ENCODE results near the gene B3GLCT.

The B3GLCT gene

DNA sequence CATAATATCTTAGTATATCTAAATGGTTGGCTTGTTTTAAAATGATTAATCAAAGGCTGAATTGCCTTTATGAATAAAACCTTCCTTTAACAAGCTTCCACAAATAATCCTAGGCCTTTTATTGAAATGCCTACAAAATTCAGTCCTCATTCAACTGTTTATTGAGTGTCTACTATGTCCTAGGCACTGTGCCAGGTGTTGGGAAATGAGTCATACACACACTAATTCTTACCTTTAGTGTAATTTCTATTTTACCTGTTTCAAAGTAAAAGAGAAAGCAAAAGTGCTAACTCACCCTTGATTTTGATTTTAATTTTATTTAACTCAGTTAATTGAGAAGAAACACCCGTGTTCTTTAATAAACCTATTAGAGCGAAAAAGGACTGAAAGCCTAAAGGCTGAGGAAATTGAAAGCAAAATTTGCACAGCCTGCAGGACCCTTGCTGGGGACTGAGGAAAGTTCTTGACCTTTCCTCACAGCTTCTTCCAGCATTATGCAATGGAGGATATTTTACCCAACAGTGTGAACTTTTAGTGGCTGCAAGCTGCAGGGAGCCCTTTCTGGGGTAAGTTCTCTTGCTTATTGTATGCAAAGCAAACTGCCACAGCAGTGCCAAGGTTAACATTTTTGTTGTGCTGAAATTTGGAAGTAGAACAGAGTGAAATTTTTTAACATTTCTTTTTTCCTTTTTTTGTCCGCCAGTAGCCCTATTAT, 83.1 kb downstream of the B3GLCT start:
- TF ChIP-seq, protein P1, sequence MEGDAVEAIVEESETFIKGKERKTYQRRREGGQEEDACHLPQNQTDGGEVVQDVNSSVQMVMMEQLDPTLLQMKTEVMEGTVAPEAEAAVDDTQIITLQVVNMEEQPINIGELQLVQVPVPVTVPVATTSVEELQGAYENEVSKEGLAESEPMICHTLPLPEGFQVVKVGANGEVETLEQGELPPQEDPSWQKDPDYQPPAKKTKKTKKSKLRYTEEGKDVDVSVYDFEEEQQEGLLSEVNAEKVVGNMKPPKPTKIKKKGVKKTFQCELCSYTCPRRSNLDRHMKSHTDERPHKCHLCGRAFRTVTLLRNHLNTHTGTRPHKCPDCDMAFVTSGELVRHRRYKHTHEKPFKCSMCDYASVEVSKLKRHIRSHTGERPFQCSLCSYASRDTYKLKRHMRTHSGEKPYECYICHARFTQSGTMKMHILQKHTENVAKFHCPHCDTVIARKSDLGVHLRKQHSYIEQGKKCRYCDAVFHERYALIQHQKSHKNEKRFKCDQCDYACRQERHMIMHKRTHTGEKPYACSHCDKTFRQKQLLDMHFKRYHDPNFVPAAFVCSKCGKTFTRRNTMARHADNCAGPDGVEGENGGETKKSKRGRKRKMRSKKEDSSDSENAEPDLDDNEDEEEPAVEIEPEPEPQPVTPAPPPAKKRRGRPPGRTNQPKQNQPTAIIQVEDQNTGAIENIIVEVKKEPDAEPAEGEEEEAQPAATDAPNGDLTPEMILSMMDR (IDR thresholded peaks at IDR 0.05; ENCODE audit: control insufficient read depth, insufficient read depth, low read depth, low read length, missing control alignments): no peak

DNA sequence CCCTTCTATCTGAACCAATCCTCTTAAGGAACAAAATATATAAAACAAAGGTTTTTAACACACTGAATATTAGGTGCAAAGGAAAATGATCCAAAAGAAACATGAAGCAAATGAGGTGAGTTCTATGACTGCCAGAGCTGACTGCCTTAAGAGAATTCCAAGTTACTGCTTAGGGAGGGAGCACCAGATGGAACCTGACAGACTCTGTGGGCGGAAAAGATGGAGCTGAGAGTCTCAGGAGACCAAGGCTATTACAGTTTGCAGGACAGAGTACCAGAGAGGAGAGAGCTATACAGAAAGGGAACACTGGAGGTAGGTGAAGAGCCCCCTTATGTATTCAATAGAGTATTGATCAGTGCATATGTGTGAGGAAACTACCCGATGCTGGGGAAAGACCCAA, 87.2 kb downstream of the B3GLCT start:
- DNase-seq (ENCODE audit: low read depth): no peak
- TF ChIP-seq, protein P1 (IDR thresholded peaks at IDR 0.05; ENCODE audit: control insufficient read depth, insufficient read depth, low read depth, low read length, missing control alignments): no peak
- no peak overlapping the region for H3K4me3 ChIP-seq (ENCODE audit: control insufficient read depth, low read depth, low read length)

More for the DNA sequence above, 83.1 kb downstream of the B3GLCT start:
- no peak overlapping the region for H3K4me3 ChIP-seq (ENCODE audit: control insufficient read depth, low read depth, low read length)
- no peak for DNase-seq (ENCODE audit: low read depth)

DNA sequence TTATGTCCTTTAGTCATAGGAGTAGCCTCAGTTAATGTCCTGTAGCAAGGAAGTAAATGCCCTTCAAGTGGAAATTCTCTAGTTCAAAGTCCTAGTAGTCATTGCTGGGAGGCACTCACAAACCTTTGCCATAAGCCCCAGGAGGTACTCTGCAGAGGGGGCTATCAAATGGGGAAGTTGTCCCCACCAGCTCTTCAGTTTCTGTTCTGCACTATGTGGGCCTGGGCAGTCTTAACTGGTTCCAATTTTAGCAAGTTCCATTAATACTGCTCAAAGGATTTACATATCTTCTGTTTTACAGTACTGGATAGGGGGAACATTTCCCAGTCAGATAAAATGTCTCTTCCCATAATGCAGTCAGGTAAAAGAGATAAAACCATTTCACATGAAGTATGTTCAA, 101.3 kb downstream of the B3GLCT start:
- TF ChIP-seq, protein P1 (IDR thresholded peaks at IDR 0.05; ENCODE audit: control insufficient read depth, insufficient read depth, low read depth, low read length, missing control alignments): no peak
- DNase-seq (ENCODE audit: low read depth): no peak
- no peak overlapping the region for H3K4me3 ChIP-seq (ENCODE audit: control insufficient read depth, low read depth, low read length)

DNA sequence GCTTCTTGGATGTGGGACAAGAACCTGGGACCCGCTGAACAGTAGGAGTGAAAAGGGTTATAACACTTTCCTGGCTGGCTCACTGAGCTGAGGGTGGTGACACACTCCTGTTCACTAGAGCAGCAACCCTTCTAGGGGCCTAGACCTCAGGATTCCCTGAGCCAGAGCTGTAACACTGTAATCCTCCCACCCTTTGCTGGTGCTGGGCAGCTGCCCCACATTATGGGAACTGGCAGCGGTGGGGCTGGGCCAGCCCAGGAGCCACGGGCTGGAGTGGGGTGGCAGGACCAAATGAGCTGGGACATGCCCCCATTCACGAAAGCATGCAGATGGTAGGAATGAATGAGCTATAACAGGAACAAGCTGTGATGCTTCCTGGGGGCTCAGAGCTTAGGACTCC, 110.6 kb downstream of the B3GLCT start:
- TF ChIP-seq, protein P1 (IDR thresholded peaks at IDR 0.05; ENCODE audit: control insufficient read depth, insufficient read depth, low read depth, low read length, missing control alignments): no peak
- no peak for DNase-seq (ENCODE audit: low read depth)
- H3K4me3 ChIP-seq (ENCODE audit: control insufficient read depth, low read depth, low read length): no peak overlapping the region

DNA sequence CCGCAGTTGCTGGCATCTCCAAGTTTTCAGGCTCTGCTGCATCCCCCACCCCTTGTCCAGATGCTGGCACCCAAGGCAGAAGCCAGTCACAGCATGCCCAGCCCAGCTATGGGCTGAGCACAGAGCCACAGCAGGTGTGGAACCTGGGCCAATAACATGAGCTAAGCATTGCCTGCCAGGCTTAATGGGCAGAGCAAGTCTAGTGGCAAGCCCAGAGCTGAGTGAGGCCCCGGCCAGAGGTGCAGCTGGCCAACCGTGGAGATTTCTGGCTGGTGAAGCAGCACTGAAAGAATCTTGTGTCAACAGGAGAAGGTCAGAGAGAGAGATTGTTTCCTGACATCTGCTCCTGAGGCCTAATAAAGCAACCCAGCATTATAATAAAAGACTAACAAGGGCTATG, 111.0 kb downstream of the B3GLCT start:
- H3K4me3 ChIP-seq (ENCODE audit: control insufficient read depth, low read depth, low read length): no peak overlapping the region
- no peak for DNase-seq (ENCODE audit: low read depth)
- TF ChIP-seq, protein P1 (IDR thresholded peaks at IDR 0.05; ENCODE audit: control insufficient read depth, insufficient read depth, low read depth, low read length, missing control alignments): no peak

DNA sequence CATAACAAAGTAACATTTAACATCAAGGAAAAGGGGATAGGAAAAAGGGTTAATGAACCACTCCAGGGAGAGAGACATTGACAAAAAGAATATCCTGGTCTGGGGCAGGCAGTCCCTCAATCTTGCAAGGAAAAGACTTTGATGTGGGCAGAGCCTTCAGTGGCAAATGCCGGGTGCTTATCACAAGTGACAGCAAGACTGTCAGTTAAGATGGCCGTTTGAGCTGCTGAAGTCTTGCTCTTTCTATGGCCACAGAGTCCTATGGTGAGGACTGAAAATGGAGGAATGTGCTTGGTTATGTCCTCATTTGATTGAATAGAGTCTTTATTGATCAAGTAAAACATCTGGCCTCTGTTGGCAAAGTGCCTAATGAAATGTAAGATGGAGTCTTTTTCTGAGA, 112.1 kb downstream of the B3GLCT start:
- no peak for DNase-seq (ENCODE audit: low read depth)
- H3K4me3 ChIP-seq (ENCODE audit: control insufficient read depth, low read depth, low read length): no peak overlapping the region
- TF ChIP-seq, protein P1 (IDR thresholded peaks at IDR 0.05; ENCODE audit: control insufficient read depth, insufficient read depth, low read depth, low read length, missing control alignments): no peak

All from AG09309 (cell line).